Measurements from ENCODE around the gene C17orf50. TPM values are rescaled to one million over a fixed set of nuclear protein-coding genes. Genes with fewer than 3 reads are reported as not detected.

Gene C17orf50
- total RNA-seq, 1 experiment from 2014 or later, result not detected

DNA sequence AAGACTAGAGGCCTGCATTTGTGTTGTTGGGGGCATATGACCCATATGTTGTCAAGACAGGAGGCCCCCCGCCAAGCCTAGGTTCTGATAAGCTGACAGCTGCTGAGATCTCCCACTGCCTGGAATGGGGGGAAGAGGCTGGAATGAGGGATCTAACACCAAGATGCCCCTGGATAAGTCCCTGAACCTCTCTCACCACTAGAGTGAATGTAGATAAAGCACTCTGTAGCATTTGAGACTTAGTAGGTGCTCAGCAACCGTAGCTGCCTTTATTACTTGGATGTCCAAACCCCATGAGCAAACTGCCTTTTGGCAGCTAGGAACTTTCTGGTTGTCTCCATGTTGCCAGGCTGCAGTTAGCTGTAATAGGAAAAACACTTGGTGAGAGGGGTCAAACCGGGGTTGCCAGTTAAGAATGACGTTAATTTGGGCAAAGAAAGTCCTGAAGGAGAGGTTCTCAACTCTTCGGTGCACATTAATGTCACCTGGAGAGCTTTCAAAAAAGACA, 33.7 kb upstream of the C17orf50 start:
- H3K9me3 ChIP-seq (ENCODE audit: control insufficient read depth in 1 of 2, insufficient read depth in 1 of 2, low read depth in 1 of 2, low read length in 2 of 2), result no peaks in the 10 kb centered on the region
- peaks cover 0 to 3% of the 10 kb centered on the region in 2 experiments; a peak in 1 of 4 replicates for H3K4me1 ChIP-seq (ENCODE audit: control insufficient read depth in 1 of 2, insufficient read depth in 2 of 2, low read length in 2 of 2)
- no peak for ATAC-seq
- intact Hi-C loops (cut with micrococcal nuclease), result no loop called here
- BruUV-seq (replicated peaks), result no TSS peak
- H3K27ac ChIP-seq (ENCODE audit: low read depth, low read length), result no peak overlapping the region
- DNase-seq (ENCODE audit: low read depth, low spot score), result no peak
- TF ChIP-seq, protein P1, sequence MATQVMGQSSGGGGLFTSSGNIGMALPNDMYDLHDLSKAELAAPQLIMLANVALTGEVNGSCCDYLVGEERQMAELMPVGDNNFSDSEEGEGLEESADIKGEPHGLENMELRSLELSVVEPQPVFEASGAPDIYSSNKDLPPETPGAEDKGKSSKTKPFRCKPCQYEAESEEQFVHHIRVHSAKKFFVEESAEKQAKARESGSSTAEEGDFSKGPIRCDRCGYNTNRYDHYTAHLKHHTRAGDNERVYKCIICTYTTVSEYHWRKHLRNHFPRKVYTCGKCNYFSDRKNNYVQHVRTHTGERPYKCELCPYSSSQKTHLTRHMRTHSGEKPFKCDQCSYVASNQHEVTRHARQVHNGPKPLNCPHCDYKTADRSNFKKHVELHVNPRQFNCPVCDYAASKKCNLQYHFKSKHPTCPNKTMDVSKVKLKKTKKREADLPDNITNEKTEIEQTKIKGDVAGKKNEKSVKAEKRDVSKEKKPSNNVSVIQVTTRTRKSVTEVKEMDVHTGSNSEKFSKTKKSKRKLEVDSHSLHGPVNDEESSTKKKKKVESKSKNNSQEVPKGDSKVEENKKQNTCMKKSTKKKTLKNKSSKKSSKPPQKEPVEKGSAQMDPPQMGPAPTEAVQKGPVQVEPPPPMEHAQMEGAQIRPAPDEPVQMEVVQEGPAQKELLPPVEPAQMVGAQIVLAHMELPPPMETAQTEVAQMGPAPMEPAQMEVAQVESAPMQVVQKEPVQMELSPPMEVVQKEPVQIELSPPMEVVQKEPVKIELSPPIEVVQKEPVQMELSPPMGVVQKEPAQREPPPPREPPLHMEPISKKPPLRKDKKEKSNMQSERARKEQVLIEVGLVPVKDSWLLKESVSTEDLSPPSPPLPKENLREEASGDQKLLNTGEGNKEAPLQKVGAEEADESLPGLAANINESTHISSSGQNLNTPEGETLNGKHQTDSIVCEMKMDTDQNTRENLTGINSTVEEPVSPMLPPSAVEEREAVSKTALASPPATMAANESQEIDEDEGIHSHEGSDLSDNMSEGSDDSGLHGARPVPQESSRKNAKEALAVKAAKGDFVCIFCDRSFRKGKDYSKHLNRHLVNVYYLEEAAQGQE (IDR thresholded peaks at IDR 0.05; ENCODE audit: low read depth), result no peak
- TF ChIP-seq SP1 (IDR thresholded peaks at IDR 0.05; ENCODE audit: low read depth) (no peak), TCF7L2 (IDR thresholded peaks at IDR 0.05; ENCODE audit: borderline replicate concordance, extremely low read depth, insufficient read depth, insufficient read length) (no peak), POLR2A (IDR thresholded peaks at IDR 0.05; ENCODE audit: borderline replicate concordance, extremely low read depth, insufficient read depth, insufficient read length) (no peak), ZNF274 (IDR thresholded peaks at IDR 0.05; ENCODE audit: low read depth, low read length) (no peak), EGR1 (IDR thresholded peaks at IDR 0.05; ENCODE audit: low read depth) (no peak), SIN3A (IDR thresholded peaks at IDR 0.05; ENCODE audit: low read depth) (no peak), EZH2 (IDR thresholded peaks at IDR 0.05) (no peak), EZH2phosphoT487 (IDR thresholded peaks at IDR 0.05; ENCODE audit: borderline replicate concordance) (no peak), CBX3 (IDR thresholded peaks at IDR 0.05; ENCODE audit: low read depth) (no peak), ZFX (IDR thresholded peaks at IDR 0.05) (no peak), ELF1 (IDR thresholded peaks at IDR 0.05; ENCODE audit: borderline replicate concordance, low read depth) (no peak), YY1 (IDR thresholded peaks at IDR 0.05; ENCODE audit: extremely low read depth, insufficient replicate concordance, low read depth, low read length) (no peak), FOSL1 (IDR thresholded peaks at IDR 0.05; ENCODE audit: low read depth) (no peak), JUND (IDR thresholded peaks at IDR 0.05) (no peak), RAD21 (IDR thresholded peaks at IDR 0.05; ENCODE audit: low read depth) (no peak)
- TF ChIP-seq, protein P2, sequence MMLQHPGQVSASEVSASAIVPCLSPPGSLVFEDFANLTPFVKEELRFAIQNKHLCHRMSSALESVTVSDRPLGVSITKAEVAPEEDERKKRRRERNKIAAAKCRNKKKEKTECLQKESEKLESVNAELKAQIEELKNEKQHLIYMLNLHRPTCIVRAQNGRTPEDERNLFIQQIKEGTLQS (IDR thresholded peaks at IDR 0.05), result no peak
- H3K79me2 ChIP-seq (ENCODE audit: insufficient read depth, low read length), result no peaks in the 10 kb centered on the region
- RAD21 ChIA-PET (ENCODE audit: low non-redundant PET in 1 of 2, low total read pairs in 2 of 2, uncharacterized antibody in 2 of 2, unreplicated experiment in 2 of 2), result no interaction called here
- no peak overlapping the region for H3K4me3 ChIP-seq (replicated peaks in 1 of 2; ENCODE audit: low read depth in 1 of 2, low read length in 2 of 2)
- H3K9ac ChIP-seq (ENCODE audit: low read length), result no peak overlapping the region
- no peak overlapping the region for H2AFZ ChIP-seq (ENCODE audit: low read depth, low read length, poor library complexity, severe bottlenecking)
- no peak overlapping the region for H3K4me2 ChIP-seq (ENCODE audit: low read length)
- H4K20me1 ChIP-seq (ENCODE audit: insufficient read depth), result no peaks in the 10 kb centered on the region
- no peaks in the 10 kb centered on the region for H3K9me2 ChIP-seq (ENCODE audit: insufficient read depth)
- POLR2A ChIA-PET, result no interaction called here
- H3K27me3 ChIP-seq (ENCODE audit: insufficient read depth, low read length), result no peaks in the 10 kb centered on the region
- H3K36me3 ChIP-seq (ENCODE audit: control insufficient read depth in 1 of 2, insufficient read depth in 2 of 2, low read length in 2 of 2), result peaks cover 14 to 17% of the 10 kb centered on the region in 2 experiments; a peak in 3 of 4 replicates
- CTCF ChIA-PET, result no interaction called here

Measured in HCT116 (cell line).